ENCODE data around the gene KCNC1.

GRCh38 chr11:17774232-17775034 lies 39.9 kb downstream of the KCNC1 start:
- TF ChIP-seq CTCF (IDR thresholded peaks at IDR 0.05) (no peak), POLR2A (IDR thresholded peaks at IDR 0.05) (no peak)

All from tibial nerve (tissue), 3 donors.